ENCODE results near the gene TPK1. TPM values are rescaled to one million over a fixed set of nuclear protein-coding genes. Genes with fewer than 3 reads are reported as not detected.

Gene TPK1
- total and polyA plus RNA-seq, 2 donors (not counting 1 experiment from before 2014, with no cell fraction given), result 2.4 to 4.1 TPM

DNA sequence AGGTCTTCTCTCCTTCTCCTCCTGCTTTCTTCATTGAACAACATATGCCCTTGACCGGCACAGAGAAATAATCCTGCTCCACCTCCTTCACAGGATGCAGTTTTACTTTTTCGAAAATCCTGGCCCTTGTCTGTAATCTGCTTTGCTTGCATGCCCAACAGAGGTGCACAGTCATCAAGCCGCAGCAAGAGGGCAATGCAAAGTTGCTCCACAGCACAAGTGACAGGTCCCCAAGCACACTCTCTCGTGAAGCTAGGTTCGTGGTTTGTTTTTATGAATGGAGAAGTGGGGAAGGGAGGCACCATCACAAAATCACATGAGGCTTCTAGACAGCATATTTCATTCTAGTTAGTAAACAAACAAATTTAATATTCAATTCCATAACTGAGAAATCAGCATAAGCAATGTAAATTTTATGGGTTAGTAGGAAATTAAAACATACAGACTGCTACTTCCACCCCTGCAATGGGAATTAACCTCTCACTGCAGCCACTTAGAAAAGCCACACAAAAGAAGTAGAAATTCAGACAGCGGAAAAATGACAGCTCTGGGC lies 178.8 kb downstream of the TPK1 start:
- no peaks in the 10 kb centered on the region for H3K4me1 ChIP-seq (ENCODE audit: control insufficient read depth, extremely low read depth, insufficient read depth, low read length)
- H3K4me2 ChIP-seq (ENCODE audit: extremely low read depth, insufficient read depth, low read length), result no peak overlapping the region
- no peaks in the 10 kb centered on the region for H3K9me3 ChIP-seq (ENCODE audit: control insufficient read depth, insufficient read depth, low read depth, low read length)
- H3K79me2 ChIP-seq (ENCODE audit: control insufficient read depth, insufficient read depth, low read length), result no peaks in the 10 kb centered on the region
- H3K4me3 ChIP-seq (replicated peaks in 1 of 4; ENCODE audit: control extremely low read depth in 1 of 4, insufficient read depth in 1 of 4, low read depth in 3 of 4, low read length in 4 of 4), result no peak overlapping the region
- no peak for DNase-seq (ENCODE audit: low read depth in 2 of 2)
- H3K27ac ChIP-seq (ENCODE audit: insufficient read depth, low read length), result no peak overlapping the region
- H2AFZ ChIP-seq (ENCODE audit: low read length), result no peak overlapping the region
- no peaks in the 10 kb centered on the region for H3K36me3 ChIP-seq (ENCODE audit: control insufficient read depth, insufficient read depth, low read length)
- no peaks in the 10 kb centered on the region for H3K27me3 ChIP-seq (ENCODE audit: control insufficient read depth, insufficient read depth, low read length)
- no peak overlapping the region for H3K9ac ChIP-seq (ENCODE audit: insufficient read depth, low read length)
- H4K20me1 ChIP-seq (ENCODE audit: control insufficient read depth, extremely low read depth, insufficient read depth, low read length), result no peaks in the 10 kb centered on the region
- TF ChIP-seq, protein P1, sequence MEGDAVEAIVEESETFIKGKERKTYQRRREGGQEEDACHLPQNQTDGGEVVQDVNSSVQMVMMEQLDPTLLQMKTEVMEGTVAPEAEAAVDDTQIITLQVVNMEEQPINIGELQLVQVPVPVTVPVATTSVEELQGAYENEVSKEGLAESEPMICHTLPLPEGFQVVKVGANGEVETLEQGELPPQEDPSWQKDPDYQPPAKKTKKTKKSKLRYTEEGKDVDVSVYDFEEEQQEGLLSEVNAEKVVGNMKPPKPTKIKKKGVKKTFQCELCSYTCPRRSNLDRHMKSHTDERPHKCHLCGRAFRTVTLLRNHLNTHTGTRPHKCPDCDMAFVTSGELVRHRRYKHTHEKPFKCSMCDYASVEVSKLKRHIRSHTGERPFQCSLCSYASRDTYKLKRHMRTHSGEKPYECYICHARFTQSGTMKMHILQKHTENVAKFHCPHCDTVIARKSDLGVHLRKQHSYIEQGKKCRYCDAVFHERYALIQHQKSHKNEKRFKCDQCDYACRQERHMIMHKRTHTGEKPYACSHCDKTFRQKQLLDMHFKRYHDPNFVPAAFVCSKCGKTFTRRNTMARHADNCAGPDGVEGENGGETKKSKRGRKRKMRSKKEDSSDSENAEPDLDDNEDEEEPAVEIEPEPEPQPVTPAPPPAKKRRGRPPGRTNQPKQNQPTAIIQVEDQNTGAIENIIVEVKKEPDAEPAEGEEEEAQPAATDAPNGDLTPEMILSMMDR (conservative IDR thresholded peaks at IDR 0.05 in 1 of 2, IDR thresholded peaks at IDR 0.05 in 1 of 2; ENCODE audit: low read depth in 1 of 2, low read length in 2 of 2), result no peak
- TF ChIP-seq EZH2 (IDR thresholded peaks at IDR 0.05; ENCODE audit: low read length, missing control alignments), result no peak

DNA sequence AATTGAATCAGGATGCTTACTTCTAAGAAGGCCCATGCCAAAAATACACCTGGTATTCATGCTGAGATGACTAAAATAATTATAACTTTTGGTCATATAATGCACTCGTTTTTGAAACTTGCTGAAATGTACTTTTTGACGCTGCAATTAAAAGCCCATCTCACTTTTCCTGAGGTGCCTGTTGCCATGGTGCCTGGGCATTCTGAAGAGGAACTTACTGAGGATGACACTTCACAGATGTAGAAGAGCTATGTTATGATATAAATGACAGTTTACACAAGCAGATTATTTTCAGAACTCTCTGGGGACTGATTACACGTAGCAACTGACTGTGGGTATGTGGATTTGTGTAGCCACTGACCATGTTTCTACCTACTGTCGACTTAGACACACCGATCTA lies 182.4 kb downstream of the TPK1 start:
- H3K9me3 ChIP-seq (ENCODE audit: control insufficient read depth, insufficient read depth, low read depth, low read length), result no peaks in the 10 kb centered on the region
- H3K4me1 ChIP-seq (ENCODE audit: control insufficient read depth, extremely low read depth, insufficient read depth, low read length), result no peaks in the 10 kb centered on the region
- no peak overlapping the region for H3K9ac ChIP-seq (ENCODE audit: insufficient read depth, low read length)
- no peak overlapping the region for H2AFZ ChIP-seq (ENCODE audit: low read length)
- no peak overlapping the region for H3K27ac ChIP-seq (ENCODE audit: insufficient read depth, low read length)
- H3K36me3 ChIP-seq (ENCODE audit: control insufficient read depth, insufficient read depth, low read length), result no peaks in the 10 kb centered on the region
- no peak overlapping the region for H3K4me3 ChIP-seq (replicated peaks in 1 of 4; ENCODE audit: control extremely low read depth in 1 of 4, insufficient read depth in 1 of 4, low read depth in 3 of 4, low read length in 4 of 4)
- no peaks in the 10 kb centered on the region for H4K20me1 ChIP-seq (ENCODE audit: control insufficient read depth, extremely low read depth, insufficient read depth, low read length)
- DNase-seq (ENCODE audit: low read depth in 2 of 2), result no peak
- TF ChIP-seq EZH2 (IDR thresholded peaks at IDR 0.05; ENCODE audit: low read length, missing control alignments), result no peak
- TF ChIP-seq, protein P1 (conservative IDR thresholded peaks at IDR 0.05 in 1 of 2, IDR thresholded peaks at IDR 0.05 in 1 of 2; ENCODE audit: low read depth in 1 of 2, low read length in 2 of 2), result no peak
- no peak overlapping the region for H3K4me2 ChIP-seq (ENCODE audit: extremely low read depth, insufficient read depth, low read length)
- H3K27me3 ChIP-seq (ENCODE audit: control insufficient read depth, insufficient read depth, low read length), result no peaks in the 10 kb centered on the region
- no peaks in the 10 kb centered on the region for H3K79me2 ChIP-seq (ENCODE audit: control insufficient read depth, insufficient read depth, low read length)

DNA sequence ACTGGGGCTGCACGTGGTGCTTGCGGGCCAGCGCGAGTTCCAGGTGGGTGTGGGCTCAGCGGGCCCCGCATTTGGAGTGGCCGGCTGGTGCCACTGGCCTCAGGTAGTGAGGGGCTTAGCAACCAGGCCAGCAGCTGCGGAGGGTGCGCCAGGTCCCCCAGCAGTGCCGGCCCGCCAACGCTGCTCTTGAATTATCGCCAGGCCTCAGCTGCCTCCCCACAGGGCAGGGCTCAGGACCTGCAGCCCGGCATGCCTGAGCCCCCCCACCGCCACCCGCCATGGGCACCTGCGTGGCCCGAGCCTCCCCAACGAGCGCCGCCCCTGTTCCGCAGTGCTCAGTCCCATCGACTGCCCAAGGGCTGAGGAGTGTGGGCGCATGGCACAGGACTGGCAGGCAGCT lies 185.4 kb downstream of the TPK1 start:
- Histone ChIP-seq H3K4me1 (ENCODE audit: control insufficient read depth, extremely low read depth, insufficient read depth, low read length) (no peaks in the 10 kb centered on the region), H3K9ac (ENCODE audit: insufficient read depth, low read length) (no peak overlapping the region), H3K9me3 (ENCODE audit: control insufficient read depth, insufficient read depth, low read depth, low read length) (no peaks in the 10 kb centered on the region), H4K20me1 (ENCODE audit: control insufficient read depth, extremely low read depth, insufficient read depth, low read length) (no peaks in the 10 kb centered on the region), H3K79me2 (ENCODE audit: control insufficient read depth, insufficient read depth, low read length) (no peaks in the 10 kb centered on the region), H2AFZ (ENCODE audit: low read length) (no peak overlapping the region), H3K4me2 (ENCODE audit: extremely low read depth, insufficient read depth, low read length) (no peak overlapping the region), H3K27me3 (ENCODE audit: control insufficient read depth, insufficient read depth, low read length) (no peaks in the 10 kb centered on the region), H3K4me3 (replicated peaks in 1 of 4; ENCODE audit: control extremely low read depth in 1 of 4, insufficient read depth in 1 of 4, low read depth in 3 of 4, low read length in 4 of 4) (no peak overlapping the region), H3K36me3 (ENCODE audit: control insufficient read depth, insufficient read depth, low read length) (no peaks in the 10 kb centered on the region), H3K27ac (ENCODE audit: insufficient read depth, low read length) (no peak overlapping the region)
- TF ChIP-seq, protein P1 (conservative IDR thresholded peaks at IDR 0.05 in 1 of 2, IDR thresholded peaks at IDR 0.05 in 1 of 2; ENCODE audit: low read depth in 1 of 2, low read length in 2 of 2), result no peak
- no peak for TF ChIP-seq EZH2 (IDR thresholded peaks at IDR 0.05; ENCODE audit: low read length, missing control alignments)
- DNase-seq (ENCODE audit: low read depth in 2 of 2), result no peak
